KMS-11 (cell line): ENCODE results near the gene SCP2.

Source experiments
- H2AFZ ChIP-seq: fragments of 200-600 bp; sonication (generic); 2 replicates; pipeline ENCODE4 v1.6.1; 2016; ENCODE audit warnings: antibody characterized with exemption, mixed run types, low read depth
- H3K27ac ChIP-seq: fragments of 200-600 bp; sonication (generic); 2 replicates; pipeline ENCODE4 v1.6.1; 2016; ENCODE audit warnings: mild to moderate bottlenecking, mixed run types
- H3K27me3 ChIP-seq: fragments of 200-600 bp; sonication (generic); 2 replicates; pipeline ENCODE4 v1.6.1; 2017; ENCODE audit warnings: mild to moderate bottlenecking, low read depth, mixed run types, moderate library complexity; ENCODE audit not compliant: insufficient read depth
- H3K36me3 ChIP-seq: fragments of 200-600 bp; sonication (generic); 2 replicates; pipeline ENCODE4 v1.6.1; 2017; ENCODE audit warnings: mild to moderate bottlenecking, mixed run types; ENCODE audit not compliant: insufficient read depth
- H3K4me1 ChIP-seq: fragments of 200-600 bp; sonication (generic); 2 replicates; pipeline ENCODE4 v1.6.1; 2016; ENCODE audit warnings: mild to moderate bottlenecking, low read depth, mixed run types; ENCODE audit not compliant: poor library complexity, severe bottlenecking
- H3K4me2 ChIP-seq: fragments of 200-600 bp; sonication (generic); 2 replicates; pipeline ENCODE4 v1.7.0; 2016; ENCODE audit warnings: mild to moderate bottlenecking, mixed run types
- H3K4me3 ChIP-seq: fragments of 200-600 bp; sonication (generic); IDR thresholded peaks from 2 replicates; pipeline ENCODE4 v1.6.1; 2017; ENCODE audit warnings: low read depth, low read length, mixed read lengths; ENCODE audit not compliant: insufficient read depth
- H3K79me2 ChIP-seq: fragments of 200-600 bp; sonication (generic); 2 replicates; pipeline ENCODE4 v1.6.1; 2016; ENCODE audit warnings: low read depth, mixed run types; ENCODE audit not compliant: insufficient read depth
- H3K9ac ChIP-seq: fragments of 200-600 bp; sonication (generic); 2 replicates; pipeline ENCODE4 v1.6.1; 2016; ENCODE audit warnings: mild to moderate bottlenecking, mixed run types
- H4K20me1 ChIP-seq: fragments of 200-600 bp; sonication (generic); 2 replicates; pipeline ENCODE4 v1.6.1; 2016; ENCODE audit warnings: mild to moderate bottlenecking, mixed run types; ENCODE audit not compliant: insufficient read depth
- CTCF ChIP-seq: fragments of 200-600 bp; sonication (generic); conservative IDR thresholded peaks from 2 replicates; pipeline ENCODE4 v1.6.1; 2017; ENCODE audit warnings: low read depth, mild to moderate bottlenecking, antibody characterized with exemption, low read length, moderate library complexity, mixed read lengths

Gene SCP2

GRCh38 chr1:52892424-52893215 lies 34.5 kb upstream of the SCP2 start:
- no peak for TF ChIP-seq CTCF
- H3K4me3 ChIP-seq, result no peak overlapping the region
- no peaks in the 10 kb centered on the region for H3K4me1 ChIP-seq
- no peaks in the 10 kb centered on the region for H3K79me2 ChIP-seq
- H3K27ac ChIP-seq, result no peak overlapping the region
- H3K4me2 ChIP-seq, result no peak overlapping the region
- H2AFZ ChIP-seq, result no peak overlapping the region
- H3K36me3 ChIP-seq, result peaks cover 35% of the 10 kb centered on the region
- H3K9ac ChIP-seq, result no peak overlapping the region
- no peaks in the 10 kb centered on the region for H4K20me1 ChIP-seq
- no peaks in the 10 kb centered on the region for H3K27me3 ChIP-seq

- no peaks in the 10 kb centered on the region for H3K27me3 ChIP-seq
- no peaks in the 10 kb centered on the region for H4K20me1 ChIP-seq
- no peak overlapping the region for H2AFZ ChIP-seq
- H3K79me2 ChIP-seq, result no peaks in the 10 kb centered on the region
- no peak for TF ChIP-seq CTCF
- H3K27ac ChIP-seq, result no peak overlapping the region
- H3K9ac ChIP-seq, result no peak overlapping the region
- no peak overlapping the region for H3K4me3 ChIP-seq
- no peaks in the 10 kb centered on the region for H3K4me1 ChIP-seq
- H3K36me3 ChIP-seq, result peaks cover 12% of the 10 kb centered on the region; the same call in 1 of the 2 replicates
- H3K4me2 ChIP-seq, result no peak overlapping the region
These were observed 27.6 kb upstream of the SCP2 start for GRCh38 chr1:52899445-52899894.

- H3K36me3 ChIP-seq, result peaks cover 4% of the 10 kb centered on the region; the same call in 1 of the 2 replicates
- H3K4me2 ChIP-seq, result no peak overlapping the region
These were observed 26.7 kb upstream of the SCP2 start for GRCh38 chr1:52900402-52900801.

GRCh38 chr1:52901384-52901783 lies 25.7 kb upstream of the SCP2 start:
- Histone ChIP-seq H2AFZ (no peak overlapping the region), H3K36me3 (no peaks in the 10 kb centered on the region), H4K20me1 (no peaks in the 10 kb centered on the region), H3K27me3 (no peaks in the 10 kb centered on the region), H3K4me3 (no peak overlapping the region), H3K4me2 (no peak overlapping the region), H3K4me1 (no peaks in the 10 kb centered on the region), H3K9ac (no peak overlapping the region), H3K79me2 (no peaks in the 10 kb centered on the region), H3K27ac (no peak overlapping the region)
- TF ChIP-seq CTCF, result no peak

More at GRCh38 chr1:52900402-52900801, 26.7 kb upstream of the SCP2 start:
- Histone ChIP-seq H4K20me1 (no peaks in the 10 kb centered on the region), H3K27me3 (no peaks in the 10 kb centered on the region), H3K27ac (no peak overlapping the region), H3K4me1 (no peaks in the 10 kb centered on the region), H2AFZ (no peak overlapping the region), H3K9ac (no peak overlapping the region), H3K79me2 (no peaks in the 10 kb centered on the region), H3K4me3 (no peak overlapping the region)
- no peak for TF ChIP-seq CTCF
